Central memory CD8-positive, alpha-beta T cell (primary cell): ENCODE measurements around the gene CLEC2B.

Experiments
- ATAC-seq: fragments of 150-1000 bp; cut with Tn5 transposase; replicated peaks from 2 replicates; pipeline ENCODE4 v1.10.0; 2022; ENCODE audit warnings: mild to moderate bottlenecking, moderate FRiP score, moderate number of reproducible peaks; ENCODE audit not compliant: poor library complexity, severe bottlenecking; ENCODE audit errors: extremely low read depth
- DNase-seq, 2 donors: peaks; one replicate each; pipeline ENCODE4 v3.0.0; 2021; ENCODE audit warnings: low spot score in 2 of 2
- H3K27ac Mint-ChIP-seq: one replicate; pipeline ENCODE4 v1.8.0; 2022; ENCODE audit warnings: low read depth, mild to moderate bottlenecking, moderate library complexity, mixed read lengths
- H3K27me3 Mint-ChIP-seq: one replicate; pipeline ENCODE4 v1.8.0; 2022; ENCODE audit warnings: mixed read lengths
- H3K36me3 Mint-ChIP-seq: one replicate; pipeline ENCODE4 v1.8.0; 2022; ENCODE audit warnings: mild to moderate bottlenecking, moderate library complexity, mixed read lengths; ENCODE audit not compliant: insufficient read depth
- H3K4me1 Mint-ChIP-seq: one replicate; pipeline ENCODE4 v1.8.0; 2022; ENCODE audit warnings: mixed read lengths
- H3K4me3 Mint-ChIP-seq: one replicate; pipeline ENCODE4 v1.8.0; 2022; ENCODE audit warnings: mild to moderate bottlenecking, moderate library complexity, mixed read lengths
- H3K9me3 Mint-ChIP-seq: one replicate; pipeline ENCODE4 v1.8.0; 2022; ENCODE audit warnings: mixed read lengths

CLEC2B gene

DNA sequence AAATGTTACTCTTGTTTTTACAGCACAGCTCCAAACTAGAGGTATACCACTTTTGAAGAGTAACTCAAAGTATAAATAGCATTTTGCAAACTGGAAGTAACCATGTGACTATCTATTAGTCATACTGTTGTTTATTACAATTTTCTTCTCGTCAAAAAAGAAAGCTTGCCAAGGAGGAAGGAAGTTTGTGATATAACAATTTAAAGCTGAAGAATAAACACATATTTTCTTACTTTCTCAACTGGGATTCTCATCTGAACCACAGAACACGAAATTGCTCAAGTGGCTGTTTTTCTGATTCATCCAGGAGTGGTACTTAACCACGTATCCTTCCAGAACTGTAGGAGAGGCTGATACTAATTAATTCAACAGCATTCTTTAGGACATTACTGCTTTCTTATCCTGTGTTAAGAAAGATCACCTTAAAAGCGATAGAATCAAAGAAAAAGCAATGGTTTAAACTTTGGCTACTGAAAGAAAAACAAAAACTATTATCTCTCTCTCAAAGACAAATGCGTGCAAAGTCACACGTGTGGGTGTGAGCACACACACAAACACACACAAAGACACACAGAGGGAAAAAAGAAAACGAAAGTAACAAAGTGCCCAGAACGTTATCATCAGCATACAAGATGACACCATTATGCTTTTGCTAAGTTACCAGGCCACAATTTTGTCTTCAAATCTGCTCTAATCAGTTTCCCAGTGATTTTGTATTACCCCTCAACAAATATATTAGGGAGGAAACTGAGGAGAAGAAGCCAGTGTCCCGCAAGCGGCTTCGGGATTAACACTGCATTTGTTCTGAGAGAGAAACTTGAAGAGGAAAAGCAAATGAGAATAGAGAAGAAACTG, at the start of gene CLEC2B:
Gene CLEC2B, minus strand, starts transcription at position 48 of the 855 bp plus-strand sequence.
- no peaks in the 10 kb centered on the region for H3K9me3 Mint-ChIP-seq
- peaks cover 19% of the 10 kb centered on the region for H3K36me3 Mint-ChIP-seq
- H3K27me3 Mint-ChIP-seq = no peaks in the 10 kb centered on the region
- H3K27ac Mint-ChIP-seq = peak within 1 kb of the TSS; percentile 99
- DNase-seq = peak in 1 of 2 donors; percentile 18
- ATAC-seq = peak; percentile 77
- peak within 1 kb of the TSS; percentile 92 for H3K4me3 Mint-ChIP-seq
- H3K4me1 Mint-ChIP-seq = peaks cover 38% of the 10 kb centered on the region

- peaks cover 8% of the 10 kb centered on the region for H3K9me3 Mint-ChIP-seq
- DNase-seq (no peak), ATAC-seq (no peak)
- no peak overlapping the region for H3K27ac Mint-ChIP-seq
- no peaks in the 10 kb centered on the region for H3K27me3 Mint-ChIP-seq
- H3K4me3 Mint-ChIP-seq = no peak overlapping the region
- H3K36me3 Mint-ChIP-seq = peaks cover 3% of the 10 kb centered on the region
- peaks cover 27% of the 10 kb centered on the region for H3K4me1 Mint-ChIP-seq
These were observed 42.6 kb upstream of the CLEC2B start for GRCh38 chr12:9911708-9912107.

- no peak for DNase-seq
- H3K4me3 Mint-ChIP-seq = no peak overlapping the region
- peaks cover 3% of the 10 kb centered on the region for H3K36me3 Mint-ChIP-seq
- H3K27ac Mint-ChIP-seq = peak overlapping the region; percentile 19
- no peaks in the 10 kb centered on the region for H3K27me3 Mint-ChIP-seq
- peaks cover 35% of the 10 kb centered on the region for H3K4me1 Mint-ChIP-seq
- no peak for ATAC-seq
- peaks cover 8% of the 10 kb centered on the region for H3K9me3 Mint-ChIP-seq
These were observed 41.7 kb upstream of the CLEC2B start for GRCh38 chr12:9910716-9911421.

- no peaks in the 10 kb centered on the region for H3K27me3 Mint-ChIP-seq
- H3K9me3 Mint-ChIP-seq = peaks cover 8% of the 10 kb centered on the region
- no peak for ATAC-seq
- DNase-seq = no peak
- no peak overlapping the region for H3K4me3 Mint-ChIP-seq
- no peak overlapping the region for H3K27ac Mint-ChIP-seq
- H3K4me1 Mint-ChIP-seq = peaks cover 36% of the 10 kb centered on the region
- peaks cover 3% of the 10 kb centered on the region for H3K36me3 Mint-ChIP-seq
These were observed 40.6 kb upstream of the CLEC2B start for GRCh38 chr12:9909724-9910123.

- DNase-seq (no peak), ATAC-seq (no peak)
- Mint-ChIP-seq H3K4me1 (peaks cover 36% of the 10 kb centered on the region), H3K36me3 (peaks cover 3% of the 10 kb centered on the region), H3K27me3 (no peaks in the 10 kb centered on the region), H3K9me3 (peaks cover 8% of the 10 kb centered on the region), H3K4me3 (no peak overlapping the region), H3K27ac (peak overlapping the region; percentile 70)
These were observed 39.2 kb upstream of the CLEC2B start for GRCh38 chr12:9908350-9908749.

DNA sequence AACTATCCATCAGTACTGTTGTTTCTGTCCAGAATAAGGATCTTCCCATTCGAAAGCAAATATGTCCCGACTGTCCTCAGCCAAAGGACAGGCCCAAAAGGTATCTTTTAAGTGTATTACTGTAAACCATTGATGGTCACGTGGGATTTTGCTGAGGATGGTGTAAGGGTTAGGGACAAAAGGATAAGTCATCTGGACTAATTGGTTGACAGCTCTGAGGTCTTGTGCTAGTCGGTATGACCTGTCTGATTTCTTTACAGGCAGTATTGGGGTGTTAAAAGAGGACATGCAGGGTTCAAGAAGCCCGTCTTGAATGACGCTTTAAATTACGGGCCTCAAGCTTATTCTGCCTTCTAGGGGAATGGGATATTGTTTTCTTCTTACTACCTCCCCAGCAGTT, 38.6 kb upstream of the CLEC2B start:
- no peak for ATAC-seq
- peak overlapping the region; percentile 87 for H3K27ac Mint-ChIP-seq
- H3K9me3 Mint-ChIP-seq = peaks cover 8% of the 10 kb centered on the region
- H3K4me3 Mint-ChIP-seq = no peak overlapping the region
- peaks cover 3% of the 10 kb centered on the region for H3K36me3 Mint-ChIP-seq
- no peak for DNase-seq
- no peaks in the 10 kb centered on the region for H3K27me3 Mint-ChIP-seq
- H3K4me1 Mint-ChIP-seq = peaks cover 34% of the 10 kb centered on the region

- Mint-ChIP-seq H3K36me3 (peaks cover 3% of the 10 kb centered on the region), H3K4me3 (peak overlapping the region; percentile 42), H3K9me3 (peaks cover 8% of the 10 kb centered on the region), H3K4me1 (peaks cover 30% of the 10 kb centered on the region), H3K27me3 (no peaks in the 10 kb centered on the region), H3K27ac (peak overlapping the region; percentile 87)
- DNase-seq (peak in 1 of 2 donors; percentile 54), ATAC-seq (peak; percentile 99)
These were observed 37.7 kb upstream of the CLEC2B start for GRCh38 chr12:9906873-9907272.

DNA sequence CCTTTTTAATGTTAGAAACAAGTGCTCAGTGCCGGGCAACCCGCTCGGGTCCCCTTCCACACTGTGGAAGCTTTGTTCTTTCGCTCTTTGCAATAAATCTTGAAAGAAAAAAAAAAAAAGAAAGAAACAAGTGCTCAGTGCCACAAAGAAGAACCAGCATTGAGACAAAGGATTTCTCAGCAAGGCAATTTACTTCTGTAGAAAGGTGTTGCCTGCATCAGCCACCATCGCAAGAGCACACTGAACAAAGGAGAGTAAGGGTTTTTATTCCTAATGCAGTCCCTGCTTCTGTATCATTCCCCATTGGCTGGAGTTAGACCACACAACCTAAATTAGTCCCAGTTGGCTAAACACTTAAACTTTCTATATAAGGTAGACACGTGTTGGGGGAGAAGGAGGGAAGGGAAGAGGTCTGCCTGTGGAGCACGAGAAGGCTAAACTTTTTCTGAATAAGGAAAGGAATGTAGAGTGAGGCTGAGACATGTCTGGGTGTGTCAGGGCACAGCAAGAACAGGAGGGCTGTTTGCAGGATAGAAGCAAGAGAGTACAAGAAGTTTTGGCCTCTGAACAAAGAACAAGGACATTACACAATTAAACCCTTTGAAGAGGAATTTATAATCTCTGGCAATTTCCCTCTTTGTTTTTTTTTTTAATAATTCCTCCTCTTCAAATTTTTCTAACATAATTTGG, 33.5 kb upstream of the CLEC2B start:
- H3K36me3 Mint-ChIP-seq = peaks cover 2% of the 10 kb centered on the region
- ATAC-seq (no peak), DNase-seq (no peak)
- H3K27ac Mint-ChIP-seq = no peak overlapping the region
- no peak overlapping the region for H3K4me3 Mint-ChIP-seq
- no peaks in the 10 kb centered on the region for H3K9me3 Mint-ChIP-seq
- peaks cover 9% of the 10 kb centered on the region for H3K27me3 Mint-ChIP-seq
- peaks cover 24% of the 10 kb centered on the region for H3K4me1 Mint-ChIP-seq

GRCh38 chr12:9900930-9901329, 31.8 kb upstream of the CLEC2B start:
- Mint-ChIP-seq H3K9me3 (no peaks in the 10 kb centered on the region), H3K27me3 (peaks cover 9% of the 10 kb centered on the region), H3K4me3 (no peak overlapping the region), H3K27ac (no peak overlapping the region), H3K4me1 (peaks cover 7% of the 10 kb centered on the region), H3K36me3 (no peaks in the 10 kb centered on the region)
- DNase-seq = no peak
- no peak for ATAC-seq

DNA sequence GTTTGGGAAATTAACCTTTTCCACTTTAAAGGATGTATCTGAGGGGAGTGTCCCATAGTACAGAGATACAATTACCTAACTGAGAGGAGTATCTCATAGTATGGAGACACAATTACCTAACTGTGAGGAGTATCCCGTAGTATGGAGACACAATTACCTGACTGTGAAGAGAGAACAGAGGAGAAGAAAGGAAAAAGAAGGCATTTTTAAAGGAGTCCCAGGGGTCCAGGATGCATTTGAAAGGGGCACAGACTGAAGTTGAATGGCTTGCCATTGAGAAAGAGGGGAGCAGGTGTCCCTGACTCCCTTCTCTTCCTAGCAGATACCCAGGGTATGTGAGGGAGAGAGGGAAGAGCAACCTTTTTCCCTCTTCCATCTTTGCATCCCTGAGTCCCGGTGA, 30.1 kb upstream of the CLEC2B start:
- Mint-ChIP-seq H3K4me3 (no peak overlapping the region), H3K27ac (no peak overlapping the region), H3K27me3 (peaks cover 9% of the 10 kb centered on the region), H3K4me1 (peaks cover 7% of the 10 kb centered on the region), H3K9me3 (no peaks in the 10 kb centered on the region), H3K36me3 (no peaks in the 10 kb centered on the region)
- no peak for DNase-seq
- ATAC-seq = no peak

- H3K36me3 Mint-ChIP-seq = no peaks in the 10 kb centered on the region
- H3K27me3 Mint-ChIP-seq = peaks cover 9% of the 10 kb centered on the region
- ATAC-seq = no peak
- no peak overlapping the region for H3K27ac Mint-ChIP-seq
- H3K9me3 Mint-ChIP-seq = no peaks in the 10 kb centered on the region
- H3K4me3 Mint-ChIP-seq = no peak overlapping the region
- H3K4me1 Mint-ChIP-seq = peaks cover 13% of the 10 kb centered on the region
- no peak for DNase-seq
These were observed 28.4 kb upstream of the CLEC2B start for GRCh38 chr12:9897535-9897934.

DNA sequence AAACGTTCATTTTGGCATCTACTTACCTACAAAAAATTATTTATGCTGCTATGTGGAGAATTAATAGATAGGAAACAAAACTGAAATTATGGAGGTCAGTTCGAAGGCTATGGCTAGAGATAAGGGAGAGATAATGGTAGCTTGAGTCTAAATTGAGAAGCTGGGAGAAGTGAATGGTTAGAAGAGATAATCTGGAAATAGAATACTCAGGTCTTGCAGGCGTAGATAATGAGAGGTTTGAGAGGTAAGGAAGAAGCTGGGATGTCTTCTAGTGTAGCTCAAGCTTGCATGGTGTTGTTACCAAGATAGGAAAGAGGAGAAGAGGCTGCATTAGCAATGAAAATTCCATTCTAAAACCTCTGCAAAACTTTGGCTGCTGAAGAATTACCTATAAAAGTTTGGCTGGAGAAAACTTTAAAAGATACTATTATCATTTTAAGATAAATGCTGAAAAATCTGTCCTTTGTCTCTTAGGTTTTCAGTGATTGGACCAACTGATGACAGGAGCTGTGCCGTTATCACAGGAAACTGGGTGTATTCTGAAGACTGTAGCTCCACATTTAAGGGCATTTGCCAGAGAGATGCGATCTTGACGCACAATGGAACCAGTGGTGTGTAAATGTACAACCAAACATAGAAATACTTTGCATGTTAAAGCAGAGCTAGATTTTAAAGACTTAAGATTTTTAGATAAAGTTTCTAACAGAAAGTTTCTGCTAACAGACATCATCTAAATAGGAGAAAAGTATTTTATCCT, 26.2 kb upstream of the CLEC2B start:
- Mint-ChIP-seq H3K27ac (no peak overlapping the region), H3K36me3 (no peaks in the 10 kb centered on the region), H3K4me3 (no peak overlapping the region), H3K27me3 (peaks cover 9% of the 10 kb centered on the region), H3K4me1 (peaks cover 13% of the 10 kb centered on the region), H3K9me3 (no peaks in the 10 kb centered on the region)
- ATAC-seq (no peak), DNase-seq (no peak)
